Spleen (tissue), 7 donors: ENCODE data around the gene PROB1.

Experiments
- CTCF ChIP-seq, 11 experiments: fragments of 200-600 bp in 7 of 11; fragments of 450-650 bp in 4 of 11; sonication (generic) in 4 of 11; IDR thresholded peaks in 8 of 11; conservative IDR thresholded peaks in 3 of 11; 1 replicate in 7 of 11; 2 replicates in 4 of 11; pipeline versions ENCODE4 v1.4.0 to v1.8.0; 2016 to 2021; ENCODE audit warnings: antibody characterized with exemption in 11 of 11, inconsistent platforms in 4 of 11, mild to moderate bottlenecking in 1 of 11
- POLR2A ChIP-seq, 3 donors: fragments of 450-650 bp; IDR thresholded peaks; one replicate each; pipeline ENCODE4 v1.5.1; 2017; ENCODE audit warnings: antibody characterized with exemption in 3 of 3, mild to moderate bottlenecking in 1 of 3
- POLR2AphosphoS5 ChIP-seq, 3 donors: sonication (generic); formaldehyde crosslinking; IDR thresholded peaks; one replicate each; pipeline ENCODE4 v1.5.1; 2017; ENCODE audit warnings: antibody characterized with exemption in 3 of 3
- donor health status: DM: no; HTN: no; CAD: no; lungs with moderate emphysema.
- donor health status: DM: no; HTN: no; CAD: no.
- donor health status: DM: no; HTN: no; CAD: no.

- TF ChIP-seq CTCF (IDR thresholded peaks at IDR 0.05 in 8 of 11, conservative IDR thresholded peaks at IDR 0.05 in 3 of 11) (no peak), POLR2AphosphoS5 (IDR thresholded peaks at IDR 0.05) (no peak), POLR2A (IDR thresholded peaks at IDR 0.05) (no peak)
Observed at GRCh38 chr5:139341187-139341688, 53.7 kb downstream of the PROB1 start.
